Astrocyte (in vitro differentiated cells and primary cell): ENCODE measurements around the gene BCHE. TPM values are rescaled to one million over a fixed set of nuclear protein-coding genes. Genes with fewer than 3 reads are reported as not detected.
A peak's percentile ranks its signal among the peaks of the same experiment; 100 is the strongest.

ENCODE experiments used
- DNase-seq: peaks from one replicate; pipeline ENCODE4 v3.0.0-alpha.2; 2010; ENCODE audit warnings: low read depth
- FAIRE-seq: peaks from 2 replicates; lab custom pipeline; 2011; peaks lifted over from hg19 to GRCh38; lab: Jason Lieb, UNC
- H2AFZ ChIP-seq: 2 replicates; pipeline ENCODE4 v1.6.0; 2012; ENCODE audit warnings: low read depth, low read length, inconsistent platforms
- H3K27ac ChIP-seq: 2 replicates; pipeline ENCODE4 v1.5.1; 2011; ENCODE audit warnings: low read depth, low read length, inconsistent platforms
- H3K27me3 ChIP-seq: 2 replicates; pipeline ENCODE4 v1.6.0; 2011; ENCODE audit warnings: low read length, inconsistent platforms; ENCODE audit not compliant: insufficient read depth
- H3K36me3 ChIP-seq: 2 replicates; pipeline ENCODE4 v1.5.1; 2011; ENCODE audit warnings: low read length, inconsistent platforms; ENCODE audit not compliant: insufficient read depth
- H3K4me1 ChIP-seq: 2 replicates; pipeline ENCODE4 v1.5.1; 2011; ENCODE audit warnings: low read length, inconsistent platforms; ENCODE audit not compliant: insufficient read depth
- H3K4me2 ChIP-seq: 2 replicates; pipeline ENCODE4 v1.6.0; 2012; ENCODE audit warnings: low read length, inconsistent platforms
- H3K4me3 ChIP-seq: 2 replicates; pipeline ENCODE4 v1.5.1; 2011; ENCODE audit warnings: low read depth, mild to moderate bottlenecking, low read length, inconsistent platforms; ENCODE audit not compliant: insufficient read depth
- H3K79me2 ChIP-seq: 2 replicates; pipeline ENCODE4 v1.6.0; 2012; ENCODE audit warnings: mild to moderate bottlenecking, low read length, inconsistent platforms; ENCODE audit not compliant: insufficient read depth
- H3K9ac ChIP-seq: 2 replicates; pipeline ENCODE4 v1.6.0; 2012; ENCODE audit warnings: mild to moderate bottlenecking, low read length, inconsistent platforms
- H3K9me3 ChIP-seq: 2 replicates; pipeline ENCODE4 v1.5.1; 2012; ENCODE audit warnings: low read depth, mild to moderate bottlenecking, low read length, inconsistent platforms; ENCODE audit not compliant: insufficient read depth
- H4K20me1 ChIP-seq: 2 replicates; pipeline ENCODE4 v1.6.0; 2012; ENCODE audit warnings: low read length, inconsistent platforms; ENCODE audit not compliant: insufficient read depth
- H3K27ac Mint-ChIP-seq: one replicate; pipeline ENCODE4 v1.8.0; 2021; ENCODE audit warnings: mild to moderate bottlenecking, mixed read lengths; ENCODE audit not compliant: unreplicated experiment
- H3K27me3 Mint-ChIP-seq: one replicate; pipeline ENCODE4 v1.8.0; 2021; ENCODE audit warnings: low read depth, mixed read lengths; ENCODE audit not compliant: unreplicated experiment
- H3K36me3 Mint-ChIP-seq: one replicate; pipeline ENCODE4 v1.8.0; 2021; ENCODE audit warnings: low read depth, mixed read lengths; ENCODE audit not compliant: unreplicated experiment
- H3K4me1 Mint-ChIP-seq: one replicate; pipeline ENCODE4 v1.8.0; 2021; ENCODE audit warnings: low read depth, mixed read lengths; ENCODE audit not compliant: unreplicated experiment
- H3K4me3 Mint-ChIP-seq: one replicate; pipeline ENCODE4 v1.8.0; 2021; ENCODE audit warnings: mild to moderate bottlenecking, moderate library complexity, mixed read lengths; ENCODE audit not compliant: unreplicated experiment
- H3K9me3 Mint-ChIP-seq: one replicate; pipeline ENCODE4 v1.8.0; 2021; ENCODE audit warnings: mild to moderate bottlenecking, mixed read lengths; ENCODE audit not compliant: unreplicated experiment
- CTCF ChIP-seq: IDR thresholded peaks from 2 replicates; pipeline ENCODE4 v1.5.1; 2011; ENCODE audit warnings: low read depth, mild to moderate bottlenecking, inconsistent platforms, low read length, moderate library complexity; ENCODE audit not compliant: insufficient read depth
- EZH2 ChIP-seq: IDR thresholded peaks from 2 replicates; pipeline ENCODE4 v1.6.1; 2012; ENCODE audit warnings: mild to moderate bottlenecking, low read length, inconsistent platforms; ENCODE audit not compliant: insufficient read depth
- total RNA-seq: library from RNA; stranded (reverse); gene quantifications from 2 replicates; pipeline ENCODE4 v1.2.1, GENCODE V29; 2021

The BCHE gene
- total RNA-seq, 1 donor from 2014 or later: 10.6 TPM

DNA sequence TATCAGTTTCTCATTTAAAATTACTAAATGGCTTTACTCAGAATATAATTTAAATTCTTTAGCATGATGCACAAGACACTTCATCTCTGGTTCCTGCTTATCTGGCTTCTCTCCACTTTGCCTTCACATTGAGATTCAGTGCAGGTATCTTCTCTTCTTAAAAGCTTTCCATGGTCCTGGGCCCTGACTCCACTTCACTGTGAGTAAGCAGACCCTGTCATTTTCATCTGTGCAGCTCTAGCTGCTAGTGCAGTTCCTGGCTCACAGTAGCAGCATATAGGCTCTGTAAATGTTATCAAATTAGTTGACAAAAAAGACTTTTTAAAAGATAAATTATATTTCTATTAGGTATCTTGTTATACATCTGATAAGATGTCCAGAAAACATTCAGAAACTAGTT is 58.8 kb downstream of the BCHE start:
- H2AFZ ChIP-seq: no peak overlapping the region
- no peak for DNase-seq
- Mint-ChIP-seq H3K36me3 (no peaks in the 10 kb centered on the region), H3K9me3 (no peaks in the 10 kb centered on the region), H3K4me3 (no peak overlapping the region), H3K4me1 (no peaks in the 10 kb centered on the region), H3K27ac (no peak overlapping the region), H3K27me3 (no peaks in the 10 kb centered on the region)
- no peaks in the 10 kb centered on the region for H3K27me3 ChIP-seq
- H3K4me3 ChIP-seq: no peak overlapping the region
- H3K9me3 ChIP-seq: no peaks in the 10 kb centered on the region
- TF ChIP-seq CTCF: no peak
- no peak for TF ChIP-seq EZH2
- H3K9ac ChIP-seq: no peak overlapping the region
- no peaks in the 10 kb centered on the region for H3K79me2 ChIP-seq
- H3K27ac ChIP-seq: no peak overlapping the region
- FAIRE-seq: no peak
- no peaks in the 10 kb centered on the region for H3K4me1 ChIP-seq
- H4K20me1 ChIP-seq: no peaks in the 10 kb centered on the region
- H3K36me3 ChIP-seq: no peaks in the 10 kb centered on the region
- H3K4me2 ChIP-seq: no peak overlapping the region

- peaks cover 4% of the 10 kb centered on the region for H3K4me1 Mint-ChIP-seq
- no peak overlapping the region for H3K4me3 Mint-ChIP-seq
- no peaks in the 10 kb centered on the region for H3K36me3 ChIP-seq
- no peaks in the 10 kb centered on the region for H3K27me3 Mint-ChIP-seq
- no peaks in the 10 kb centered on the region for H3K27me3 ChIP-seq
- H3K27ac Mint-ChIP-seq: no peak overlapping the region
- no peaks in the 10 kb centered on the region for H3K9me3 Mint-ChIP-seq
- H3K9me3 ChIP-seq: no peaks in the 10 kb centered on the region
- no peak overlapping the region for H3K27ac ChIP-seq
- FAIRE-seq (no peak), DNase-seq (no peak)
- H3K4me1 ChIP-seq: no peaks in the 10 kb centered on the region
- no peaks in the 10 kb centered on the region for H4K20me1 ChIP-seq
- H3K9ac ChIP-seq: no peak overlapping the region
- H3K79me2 ChIP-seq: no peaks in the 10 kb centered on the region
- no peak overlapping the region for H3K4me2 ChIP-seq
- no peak overlapping the region for H3K4me3 ChIP-seq
- TF ChIP-seq CTCF (no peak), EZH2 (no peak)
- H2AFZ ChIP-seq: no peak overlapping the region
- H3K36me3 Mint-ChIP-seq: no peaks in the 10 kb centered on the region
These were observed 61.4 kb downstream of the BCHE start for GRCh38 chr3:165775824-165776223.

DNA sequence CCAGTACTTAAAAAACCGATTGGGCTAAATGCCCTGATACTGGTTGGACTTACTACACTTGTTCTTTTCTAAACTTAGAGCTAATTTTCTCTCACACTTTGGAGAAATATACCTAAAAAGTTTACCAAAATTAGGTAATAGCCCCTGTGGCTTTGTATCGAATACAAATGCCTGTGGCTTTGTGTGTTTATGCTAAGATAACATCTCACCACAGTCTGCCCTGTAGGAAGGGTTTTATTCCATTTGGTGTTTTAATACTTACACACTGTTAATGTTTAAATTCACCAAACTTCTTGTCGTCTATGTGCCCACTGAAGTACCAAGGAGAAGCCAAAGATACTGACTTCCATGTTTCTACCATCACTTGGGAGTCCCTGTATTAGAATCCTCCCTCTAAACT is 66.4 kb downstream of the BCHE start:
- no peak overlapping the region for H3K4me2 ChIP-seq
- no peaks in the 10 kb centered on the region for H3K4me1 ChIP-seq
- H3K27ac Mint-ChIP-seq: no peak overlapping the region
- H3K36me3 ChIP-seq: no peaks in the 10 kb centered on the region
- peaks cover 11% of the 10 kb centered on the region for H3K4me1 Mint-ChIP-seq
- no peak for FAIRE-seq
- H3K36me3 Mint-ChIP-seq: no peaks in the 10 kb centered on the region
- no peaks in the 10 kb centered on the region for H3K9me3 ChIP-seq
- no peaks in the 10 kb centered on the region for H3K27me3 ChIP-seq
- no peaks in the 10 kb centered on the region for H4K20me1 ChIP-seq
- H3K27ac ChIP-seq: no peak overlapping the region
- no peak overlapping the region for H2AFZ ChIP-seq
- no peaks in the 10 kb centered on the region for H3K79me2 ChIP-seq
- H3K9me3 Mint-ChIP-seq: no peaks in the 10 kb centered on the region
- DNase-seq: peak; percentile 45
- no peak overlapping the region for H3K4me3 ChIP-seq
- TF ChIP-seq EZH2 (no peak), CTCF (no peak)
- no peak overlapping the region for H3K4me3 Mint-ChIP-seq
- H3K27me3 Mint-ChIP-seq: no peaks in the 10 kb centered on the region
- no peak overlapping the region for H3K9ac ChIP-seq
